ENCODE data around the gene ATP5F1D. TPM values are rescaled to one million over a fixed set of nuclear protein-coding genes. Genes with fewer than 3 reads are reported as not detected.
A peak's percentile ranks its signal among the peaks of the same experiment; 100 is the strongest.

Gene ATP5F1D
- total RNA-seq, 1 experiment from 2014 or later = 179 TPM

GRCh38 chr19:1231729-1232637 is 9.6 kb upstream of the ATP5F1D start:
- Histone ChIP-seq H4K91ac (ENCODE audit: insufficient read length, low read depth, low read length) (no peak overlapping the region), H3K14ac (ENCODE audit: insufficient read depth, low read length) (no peak overlapping the region), H2BK20ac (ENCODE audit: low read depth, low read length, poor library complexity, severe bottlenecking) (no peak overlapping the region), H3T11ph (ENCODE audit: low read length) (no peak overlapping the region), H2BK5ac (ENCODE audit: insufficient read length, low read length) (no peak overlapping the region), H2AFZ (ENCODE audit: low read length) (no peak overlapping the region), H3K79me1 (ENCODE audit: insufficient read depth, low read depth, low read length, poor library complexity, severe bottlenecking) (no peaks in the 10 kb centered on the region), H2BK15ac (ENCODE audit: low read depth, low read length) (no peak overlapping the region), H4K5ac (ENCODE audit: insufficient read length, low read depth, low read length) (no peak overlapping the region), H3K9ac (ENCODE audit: extremely low read depth, insufficient read length, low read length) (no peak overlapping the region), H3K4ac (ENCODE audit: low read depth, low read length) (no peak overlapping the region), H3K27ac (ENCODE audit: insufficient read length, low read depth, low read length) (no peak overlapping the region), H4K20me1 (ENCODE audit: control insufficient read depth, insufficient read depth, insufficient read length) (no peaks in the 10 kb centered on the region), H2BK120ac (ENCODE audit: low read depth, low read length, poor library complexity, severe bottlenecking) (no peak overlapping the region), H3K9me3 (ENCODE audit: control insufficient read depth, low read depth, low read length) (no peaks in the 10 kb centered on the region), H4K8ac (replicated peaks; ENCODE audit: insufficient read length, low read depth, low read length) (no peak overlapping the region), H3K27me3 (ENCODE audit: insufficient read depth, low read length) (no peaks in the 10 kb centered on the region), H2AK5ac (ENCODE audit: insufficient read length, low read length) (no peak overlapping the region), H3K4me2 (ENCODE audit: insufficient read depth, insufficient read length, low read length) (no peak overlapping the region), H3K4me1 (ENCODE audit: insufficient read depth, low read length) (no peaks in the 10 kb centered on the region), H3K23ac (ENCODE audit: insufficient read length, low read depth, low read length) (no peak overlapping the region), H3K23me2 (ENCODE audit: insufficient read length, low read depth, low read length, poor library complexity, severe bottlenecking) (peaks cover 5% of the 10 kb centered on the region), H3K56ac (ENCODE audit: insufficient read length, low read depth, low read length) (no peak overlapping the region), H2BK12ac (ENCODE audit: insufficient read length, low read depth, low read length) (no peak overlapping the region), H3K18ac (ENCODE audit: insufficient read length, low read depth, low read length) (no peak overlapping the region), H3K79me2 (ENCODE audit: insufficient read depth, low read length) (no peaks in the 10 kb centered on the region)
- no peak for DNase-seq
- Mint-ChIP-seq H3K4me3 (no peak overlapping the region), H3K9me3 (no peaks in the 10 kb centered on the region), H3K27ac (peak overlapping the region; percentile 57 to 86 (median 59); a peak in 3 of 7 replicates), H3K4me1 (0 out of 4 replicates have a peak, but pooled peaks cover 0 to 2% of the 10 kb centered on the region in 2 experiments), H3K27me3 (ENCODE audit: low read depth) (no peaks in the 10 kb centered on the region), H3K36me3 (ENCODE audit: insufficient read depth in 1 of 3, low read depth in 3 of 3) (peaks cover 2 to 34% (median 22%) of the 10 kb centered on the region in 3 experiments; a peak in 5 of 7 replicates)
- TF ChIP-seq CTCF (conservative IDR thresholded peaks at IDR 0.05) = no peak
- WGBS (ENCODE audit: extremely low coverage, insufficient read length, low lambda C conversion rate) = no CpG with 5 or more reads among the region's 15 CpGs

All from H9 (cell line).